ENCODE measurements around the gene FBXO41. TPM values are rescaled to one million over a fixed set of nuclear protein-coding genes. Genes with fewer than 3 reads are reported as not detected.

Gene FBXO41
- total and polyA plus RNA-seq, 2 donors (not counting 3 experiments of a cell fraction or from before 2014, with no cell fraction given) = 0.88 to 1.5 TPM

- CTCF ChIA-PET = interaction anchor here (1.4 kb wide), 1 partner anchor 16 kb away, joined by 3 read pairs; no protein-coding TSS in a partner anchor
Observed at GRCh38 chr2:73208258-73208657, 76.0 kb downstream of the FBXO41 start.

More at GRCh38 chr2:73208258-73208657, 76.0 kb downstream of the FBXO41 start:
- H3K4me3 ChIP-seq (replicated peaks in 1 of 3; ENCODE audit: insufficient read depth in 1 of 3, low read depth in 1 of 3, low read length in 3 of 3) = no peak overlapping the region
- H3K4me2 ChIP-seq (ENCODE audit: insufficient read depth, low read length) = no peak overlapping the region
- no peak for FAIRE-seq
- no peaks in the 10 kb centered on the region for H3K79me2 ChIP-seq (ENCODE audit: control insufficient read depth, insufficient read depth, low read length)
- POLR2A ChIA-PET = no interaction called here
- DNase-seq (ENCODE audit: low read depth, low spot score) = no peak
- intact Hi-C loops (cut with micrococcal nuclease) = no loop called here
- H3K9me1 ChIP-seq (replicated peaks; ENCODE audit: control insufficient read depth, extremely low read depth, insufficient read depth, low read length) = no peaks in the 10 kb centered on the region
- H4K20me1 ChIP-seq (replicated peaks; ENCODE audit: control insufficient read depth, extremely low read depth, insufficient read depth, low read length) = no peaks in the 10 kb centered on the region
- H3K9ac ChIP-seq (replicated peaks; ENCODE audit: extremely low read depth, insufficient read depth, low read length) = no peak overlapping the region
- peaks cover 19 to 22% of the 10 kb centered on the region in 2 experiments for H3K27me3 ChIP-seq (ENCODE audit: control insufficient read depth in 2 of 2, insufficient read depth in 2 of 2, low read length in 2 of 2)
- BruUV-seq (replicated peaks) = no TSS peak
- TF ChIP-seq POLR2A (IDR thresholded peaks at IDR 0.05; ENCODE audit: low read depth, low read length) (no peak), CTCF (IDR thresholded peaks at IDR 0.05; ENCODE audit: extremely low read depth in 1 of 2, insufficient read depth in 1 of 2, low read depth in 1 of 2, low read length in 2 of 2) (no peak), FOS (IDR thresholded peaks at IDR 0.05; ENCODE audit: borderline replicate concordance, insufficient read depth, low read length) (no peak), EZH2 (IDR thresholded peaks at IDR 0.05; ENCODE audit: borderline replicate concordance, low read depth, low read length, severe bottlenecking) (no peak), GATA2 (IDR thresholded peaks at IDR 0.05; ENCODE audit: insufficient read depth, insufficient read length, low read depth, low read length) (no peak), MAX (IDR thresholded peaks at IDR 0.05; ENCODE audit: insufficient read depth, insufficient read length) (no peak), POLR2AphosphoS5 (IDR thresholded peaks at IDR 0.05; ENCODE audit: insufficient read depth, low read depth, low read length) (no peak)
- no peak overlapping the region for H3K27ac ChIP-seq (ENCODE audit: insufficient read depth, low read depth, low read length)
- no peaks in the 10 kb centered on the region for H3K9me3 ChIP-seq (replicated peaks; ENCODE audit: control insufficient read depth, insufficient read depth, low read length)
- no peaks in the 10 kb centered on the region for H3K36me3 ChIP-seq (ENCODE audit: control insufficient read depth in 2 of 2, extremely low read depth in 1 of 2, insufficient read depth in 2 of 2, low read length in 2 of 2)
- no peaks in the 10 kb centered on the region for H3K4me1 ChIP-seq (ENCODE audit: control insufficient read depth, extremely low read depth, insufficient read depth, low read length)
- no peak overlapping the region for H2AFZ ChIP-seq (ENCODE audit: low read depth, low read length)
- dilution Hi-C loops (cut with MboI; ENCODE audit: extremely low pct_ligation_motif_present, low sequenced_read_pairs) = no loop called here
